GM10847 (cell line): ENCODE results near the gene ACTRT2.

Experiments used
- POLR2A ChIP-seq: IDR thresholded peaks from 2 replicates; pipeline ENCODE4 v1.6.1; 2011; ENCODE audit not compliant: insufficient read length; ENCODE audit errors: extremely low read depth

The ACTRT2 gene

GRCh38 chr1:3055051-3055450 is 33.8 kb downstream of the ACTRT2 start:
- TF ChIP-seq POLR2A, result no peak

- TF ChIP-seq POLR2A, result no peak
Observed at GRCh38 chr1:3056641-3057040, 35.4 kb downstream of the ACTRT2 start.

- TF ChIP-seq POLR2A, result no peak
Observed at GRCh38 chr1:3058263-3059030, 37.2 kb downstream of the ACTRT2 start.

- TF ChIP-seq POLR2A, result no peak
Observed at GRCh38 chr1:3060127-3060526, 38.9 kb downstream of the ACTRT2 start.

- no peak for TF ChIP-seq POLR2A
Observed at GRCh38 chr1:3060601-3061551, 39.6 kb downstream of the ACTRT2 start.

GRCh38 chr1:3061566-3061965 is 40.3 kb downstream of the ACTRT2 start:
- TF ChIP-seq POLR2A, result no peak

- TF ChIP-seq POLR2A, result no peak
Observed at GRCh38 chr1:3061981-3062615, 40.8 kb downstream of the ACTRT2 start.

GRCh38 chr1:3062616-3063378 is 41.5 kb downstream of the ACTRT2 start:
- no peak for TF ChIP-seq POLR2A

- no peak for TF ChIP-seq POLR2A
Observed at GRCh38 chr1:3063379-3064295, 42.4 kb downstream of the ACTRT2 start.

GRCh38 chr1:3064296-3064850 is 43.1 kb downstream of the ACTRT2 start:
- TF ChIP-seq POLR2A, result no peak

GRCh38 chr1:3064901-3065300 is 43.6 kb downstream of the ACTRT2 start:
- TF ChIP-seq POLR2A, result no peak

GRCh38 chr1:3065396-3065795 is 44.1 kb downstream of the ACTRT2 start:
- TF ChIP-seq POLR2A, result no peak

- no peak for TF ChIP-seq POLR2A
Observed at GRCh38 chr1:3065797-3066196, 44.5 kb downstream of the ACTRT2 start.

GRCh38 chr1:3066250-3066711 is 45.0 kb downstream of the ACTRT2 start:
- TF ChIP-seq POLR2A, result no peak

GRCh38 chr1:3066826-3067225 is 45.6 kb downstream of the ACTRT2 start:
- no peak for TF ChIP-seq POLR2A
